GM18870 (cell line): ENCODE data around the gene CAMTA1.

ENCODE experiments used
- ATAC-seq: cut with Tn5 transposase; IDR thresholded peaks from one replicate; pipeline ENCODE4 v1.9.1; 2021; ENCODE audit warnings: moderate library complexity; ENCODE audit not compliant: unreplicated experiment

Gene CAMTA1

DNA sequence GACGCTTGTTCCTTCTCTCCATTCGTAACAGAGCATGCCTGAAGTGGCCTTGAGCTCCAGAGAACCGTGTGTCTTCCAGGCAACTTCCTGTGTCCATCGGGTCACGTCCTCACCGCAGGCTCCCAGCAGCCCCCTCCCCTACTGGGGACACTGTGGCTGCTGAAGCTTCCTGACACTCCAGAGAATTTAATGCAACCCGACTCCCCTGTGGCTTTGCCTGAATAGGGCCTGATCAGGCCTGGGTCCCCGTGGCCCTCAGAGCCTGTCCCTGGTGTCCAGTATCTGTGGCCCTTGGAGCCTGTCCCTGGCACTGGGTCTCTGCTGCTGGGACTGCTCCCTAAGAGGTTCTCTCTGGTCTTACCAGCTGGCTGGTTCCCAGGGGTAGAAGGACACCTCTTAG is 766.2 kb downstream of the CAMTA1 start:
- no peak for ATAC-seq

DNA sequence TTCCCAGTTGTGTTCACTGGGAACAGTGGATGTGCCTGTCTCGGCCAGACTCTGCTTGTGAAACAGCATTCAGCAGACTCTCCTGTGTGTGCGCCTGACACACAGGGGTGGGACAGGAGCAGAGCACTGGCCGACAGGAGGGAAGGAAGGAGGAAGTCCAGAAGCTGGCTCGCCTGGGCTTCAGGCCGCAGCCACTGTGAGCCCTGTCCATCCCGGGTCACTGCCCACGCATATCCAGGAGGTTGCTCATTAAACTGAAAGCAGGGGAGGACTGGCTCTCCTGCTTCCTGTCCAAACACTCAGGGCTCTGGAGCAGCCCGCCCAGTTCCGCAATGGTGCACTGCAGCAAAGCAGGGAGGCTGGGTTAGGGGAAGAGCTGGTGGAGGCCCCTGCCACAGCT is 767.1 kb downstream of the CAMTA1 start:
- ATAC-seq: no peak

DNA sequence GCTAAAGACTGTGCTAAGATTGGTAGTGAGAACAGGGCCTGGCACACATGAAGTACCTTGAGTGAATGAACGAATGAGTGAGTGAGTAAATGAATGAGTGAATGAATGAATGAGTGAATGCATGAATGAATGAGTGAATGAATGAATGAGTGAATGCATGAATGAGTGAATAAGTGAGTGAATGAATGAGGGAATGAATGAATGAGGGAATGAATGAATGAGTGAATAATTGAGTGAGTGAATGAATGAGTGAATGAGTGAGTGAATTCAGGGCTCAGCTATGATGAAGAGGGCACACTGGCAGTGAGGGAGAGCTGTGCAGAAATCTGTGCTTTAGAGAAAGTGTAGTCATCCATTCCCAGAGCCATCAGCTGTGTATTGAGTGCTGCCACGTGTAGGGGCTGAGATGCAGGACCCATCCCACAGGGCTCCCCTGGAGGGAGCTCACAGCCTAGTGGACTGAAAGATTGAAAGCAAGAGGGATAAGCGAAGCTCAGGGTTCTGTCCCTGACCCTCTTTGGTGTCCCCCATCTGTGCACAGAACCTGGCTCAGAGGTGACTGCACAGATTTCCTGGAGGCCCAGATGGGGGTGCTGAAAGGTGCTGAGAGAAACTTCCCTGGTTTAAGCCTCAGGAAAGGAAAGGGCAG is 767.9 kb downstream of the CAMTA1 start:
- no peak for ATAC-seq

DNA sequence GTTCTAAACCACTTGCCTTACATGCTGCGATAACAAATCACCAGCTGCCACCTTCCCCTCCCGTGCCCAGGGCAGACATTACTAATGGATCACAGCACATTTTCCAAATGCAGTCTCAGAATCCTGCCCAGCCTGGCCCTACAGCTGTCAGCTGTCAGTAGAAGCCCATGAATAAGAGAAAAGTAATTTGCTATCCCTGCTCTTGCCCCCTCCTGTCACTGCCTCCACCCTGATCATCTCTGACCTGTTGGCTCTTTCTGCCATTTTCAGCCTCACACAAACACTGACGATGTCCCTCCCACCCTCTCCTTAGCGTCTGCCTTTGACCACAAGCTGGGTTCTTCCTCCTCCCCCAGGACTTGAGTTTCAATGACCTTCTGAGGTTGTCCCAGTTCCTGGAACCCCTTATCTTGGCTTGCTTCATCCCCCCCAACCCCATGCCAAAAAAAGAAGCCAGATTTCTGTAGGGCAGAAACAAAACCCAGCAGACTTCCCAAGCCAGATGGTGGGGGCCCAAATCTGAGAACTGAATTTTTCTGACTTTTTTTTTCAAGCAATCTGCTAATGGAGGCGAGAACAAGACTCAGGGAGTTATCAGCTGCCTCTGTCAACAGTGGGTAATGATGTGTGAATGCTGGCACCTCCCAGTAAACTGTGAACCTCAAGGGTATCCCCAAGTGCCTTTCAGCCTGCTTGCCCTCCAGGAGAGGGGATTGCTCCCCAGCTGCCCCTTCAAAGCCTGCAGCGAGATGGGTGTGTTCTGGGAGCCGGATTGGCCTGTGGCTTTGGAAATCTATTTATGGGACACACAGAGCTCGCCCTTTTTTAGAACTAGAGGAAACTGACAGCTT is 769.4 kb downstream of the CAMTA1 start:
- ATAC-seq: no peak

- ATAC-seq: no peak
Observed at GRCh38 chr1:7555391-7556185, 770.3 kb downstream of the CAMTA1 start.

DNA sequence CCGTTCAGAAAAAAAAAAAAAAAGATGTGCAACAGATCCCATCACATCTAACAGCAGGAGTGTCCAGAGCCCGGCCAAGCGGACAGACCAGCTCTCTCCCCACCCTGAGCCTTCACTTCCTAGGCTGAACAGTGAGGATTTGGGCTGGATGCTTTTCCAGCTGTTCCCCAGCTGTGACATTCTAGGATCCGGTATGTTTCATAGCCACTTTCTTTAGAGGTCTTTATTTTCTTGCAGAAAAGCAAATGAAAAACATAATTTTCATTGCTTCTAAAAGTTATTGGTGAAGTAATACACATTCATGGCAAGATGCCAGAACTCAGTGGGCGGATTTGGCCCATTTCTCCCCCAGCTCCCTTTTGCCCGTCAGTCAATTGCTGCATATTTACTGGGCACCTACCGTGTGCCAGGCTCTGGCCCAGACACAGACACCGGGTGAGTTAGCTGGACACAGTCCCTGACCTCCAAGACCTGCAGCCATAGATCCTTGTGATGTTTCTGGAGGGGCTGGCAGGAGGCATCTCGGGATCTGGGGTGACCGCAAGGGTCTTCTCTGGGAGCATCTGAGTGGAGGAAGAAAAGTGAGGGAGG is 772.1 kb downstream of the CAMTA1 start:
- ATAC-seq: no peak

DNA sequence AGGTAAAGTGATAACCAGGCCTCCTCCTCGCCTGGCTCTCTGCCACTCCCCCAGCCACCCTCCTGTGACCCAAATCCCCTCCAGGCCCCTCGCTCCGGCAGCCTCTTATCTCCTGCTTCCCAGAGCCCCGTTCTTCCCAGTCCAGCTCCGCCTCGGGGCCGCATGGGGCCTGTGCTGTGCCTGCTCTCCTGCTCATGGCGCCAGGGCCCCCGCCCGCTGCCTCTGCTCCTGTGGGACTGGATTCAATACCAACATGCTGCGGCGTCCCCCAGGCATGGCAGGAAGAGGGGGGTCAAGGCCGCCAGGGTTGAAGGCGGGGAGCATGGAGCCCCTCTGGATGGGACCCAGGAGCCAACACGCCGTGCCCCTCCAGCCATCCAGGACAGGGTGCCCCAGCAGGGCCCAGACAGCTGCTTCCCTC is 772.8 kb downstream of the CAMTA1 start:
- ATAC-seq: no peak

GRCh38 chr1:7558481-7558880 is 773.2 kb downstream of the CAMTA1 start:
- no peak for ATAC-seq

GRCh38 chr1:7558921-7559869 is 773.9 kb downstream of the CAMTA1 start:
- no peak for ATAC-seq

DNA sequence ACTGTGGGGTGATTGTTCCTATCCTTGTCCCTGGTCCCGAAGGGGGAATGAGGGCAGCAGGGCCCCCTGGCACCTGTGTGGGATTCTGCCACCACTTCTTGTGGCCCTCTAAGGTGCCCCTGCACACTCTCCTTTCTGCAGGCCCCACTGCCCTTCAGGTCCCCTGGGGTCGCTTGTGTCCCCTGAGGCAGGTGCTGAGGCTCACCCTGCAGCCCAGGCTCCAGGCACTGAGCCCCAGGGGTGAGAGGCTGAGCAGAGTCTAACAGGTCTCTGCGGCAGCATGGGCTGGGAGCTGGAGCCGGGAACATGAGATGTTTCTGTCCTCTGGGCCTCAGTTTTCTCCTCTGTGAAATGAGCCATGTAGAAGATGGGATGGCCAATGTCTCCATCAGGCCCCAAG is 774.9 kb downstream of the CAMTA1 start:
- no peak for ATAC-seq

- ATAC-seq: no peak
Observed at GRCh38 chr1:7560601-7561181, 775.4 kb downstream of the CAMTA1 start.

GRCh38 chr1:7561331-7561921 is 776.2 kb downstream of the CAMTA1 start:
- no peak for ATAC-seq

GRCh38 chr1:7561936-7562728 is 776.9 kb downstream of the CAMTA1 start:
- no peak for ATAC-seq

DNA sequence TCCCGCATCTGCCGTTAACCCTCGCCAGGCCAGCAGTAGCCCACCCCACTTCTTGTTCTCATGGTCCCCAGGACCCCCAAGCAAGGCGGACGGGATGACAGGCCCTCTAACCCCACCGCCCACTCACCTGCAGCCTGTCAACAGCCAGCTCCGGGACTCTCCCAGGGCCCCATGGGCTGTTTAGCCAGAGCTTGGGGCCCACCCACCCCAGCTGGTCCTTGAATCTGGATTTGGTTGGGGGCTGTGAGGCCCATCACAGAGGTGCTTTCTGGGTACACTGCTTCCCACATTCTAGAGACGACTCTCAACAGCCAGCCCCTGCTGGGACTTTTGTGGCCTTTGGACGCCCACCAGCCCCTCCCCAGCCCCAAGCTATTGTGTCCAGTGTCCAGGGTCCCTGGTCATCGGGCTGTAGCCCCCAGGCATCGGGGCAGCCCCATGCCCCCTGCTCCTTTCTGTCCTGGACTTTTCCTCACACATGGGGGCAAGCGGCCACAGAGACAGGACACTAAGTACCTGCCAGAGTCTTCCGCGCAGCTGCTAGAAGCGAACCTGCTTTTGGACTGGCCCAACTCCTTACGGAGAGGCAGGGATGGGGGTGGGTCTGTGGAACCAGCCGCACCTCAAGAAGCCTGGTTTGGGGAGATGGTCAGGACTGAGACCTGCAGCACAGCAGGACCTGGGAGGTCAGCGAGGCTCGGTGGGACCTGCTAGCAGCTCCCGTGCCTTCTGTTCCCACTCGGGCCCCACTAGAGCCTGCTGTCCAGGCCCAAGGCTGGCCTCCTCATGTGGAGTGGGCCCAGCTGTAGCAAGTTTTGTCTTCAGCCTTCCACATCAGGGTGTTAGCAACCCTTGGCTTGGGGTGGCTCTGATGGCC is 777.7 kb downstream of the CAMTA1 start:
- ATAC-seq: no peak

DNA sequence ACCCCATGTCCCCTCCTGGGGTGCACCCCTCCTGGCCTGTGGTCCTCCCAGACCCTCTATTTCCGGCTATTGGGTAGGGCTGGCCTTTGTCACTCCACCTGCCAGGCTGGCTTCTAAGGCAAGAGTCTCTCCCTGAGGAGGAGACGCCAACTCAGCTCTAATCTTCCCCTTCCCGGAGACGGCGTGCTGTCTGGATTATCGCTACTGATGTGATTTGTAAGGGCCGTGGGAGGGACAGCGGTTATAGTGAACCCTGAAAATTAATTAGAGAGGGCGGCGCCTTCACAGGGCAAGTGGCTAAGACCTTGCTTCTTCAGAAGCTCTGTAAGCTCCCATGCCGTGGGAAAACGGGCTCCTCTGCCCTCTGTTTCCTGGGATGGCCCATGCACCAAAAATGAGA is 778.9 kb downstream of the CAMTA1 start:
- ATAC-seq: no peak

GRCh38 chr1:7565099-7565750 is 780.0 kb downstream of the CAMTA1 start:
- no peak for ATAC-seq
